ENCODE results near the gene SPOCK1. TPM values are rescaled to one million over a fixed set of nuclear protein-coding genes. Genes with fewer than 3 reads are reported as not detected.
A peak's percentile ranks its signal among the peaks of the same experiment; 100 is the strongest.

The SPOCK1 gene
- total RNA-seq, 1 experiment from 2014 or later, result 10.9 TPM

DNA sequence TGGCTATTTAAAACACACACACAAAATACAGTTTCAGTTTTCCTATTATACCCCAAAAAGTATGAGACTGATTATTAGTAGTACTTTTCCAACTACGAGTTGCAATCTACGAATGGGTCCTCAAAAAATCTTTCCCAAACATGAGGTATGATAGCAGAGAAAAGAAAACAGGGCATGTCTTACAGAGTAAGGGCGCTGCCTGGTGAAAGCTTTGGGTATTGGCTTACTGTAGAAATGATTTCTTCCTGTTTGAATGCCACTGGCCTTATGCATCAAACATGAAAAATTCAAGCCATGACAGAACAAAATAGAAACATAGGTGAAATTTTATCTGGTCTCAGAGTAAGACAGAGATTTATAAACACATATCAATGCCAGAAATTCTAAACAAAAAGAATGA lies 448.0 kb downstream of the SPOCK1 start:
- Histone ChIP-seq H3K27me3 (ENCODE audit: insufficient read depth, low read length) (no peaks in the 10 kb centered on the region), H3K4me1 (ENCODE audit: insufficient read depth, low read length) (no peaks in the 10 kb centered on the region), H3K79me1 (ENCODE audit: insufficient read depth, low read depth, low read length, poor library complexity, severe bottlenecking) (no peaks in the 10 kb centered on the region), H3K9me3 (ENCODE audit: control insufficient read depth, low read depth, low read length) (no peaks in the 10 kb centered on the region), H3K4me2 (ENCODE audit: insufficient read depth, insufficient read length, low read length) (no peak overlapping the region), H2BK5ac (ENCODE audit: insufficient read length, low read length) (no peak overlapping the region), H2AK5ac (ENCODE audit: insufficient read length, low read length) (no peak overlapping the region), H4K91ac (ENCODE audit: insufficient read length, low read depth, low read length) (no peak overlapping the region), H4K5ac (ENCODE audit: insufficient read length, low read depth, low read length) (no peak overlapping the region), H4K20me1 (ENCODE audit: control insufficient read depth, insufficient read depth, insufficient read length) (no peaks in the 10 kb centered on the region), H2BK15ac (ENCODE audit: low read depth, low read length) (no peak overlapping the region), H3K14ac (ENCODE audit: insufficient read depth, low read length) (no peak overlapping the region), H3K23ac (ENCODE audit: insufficient read length, low read depth, low read length) (no peak overlapping the region), H3K56ac (ENCODE audit: insufficient read length, low read depth, low read length) (no peak overlapping the region), H4K8ac (replicated peaks; ENCODE audit: insufficient read length, low read depth, low read length) (no peak overlapping the region), H3K27ac (ENCODE audit: insufficient read length, low read depth, low read length) (no peak overlapping the region), H2BK20ac (ENCODE audit: low read depth, low read length, poor library complexity, severe bottlenecking) (no peak overlapping the region), H2BK12ac (ENCODE audit: insufficient read length, low read depth, low read length) (no peak overlapping the region), H3T11ph (ENCODE audit: low read length) (no peak overlapping the region), H3K79me2 (ENCODE audit: insufficient read depth, low read length) (no peaks in the 10 kb centered on the region), H3K18ac (ENCODE audit: insufficient read length, low read depth, low read length) (no peak overlapping the region), H2AFZ (ENCODE audit: low read length) (no peak overlapping the region), H3K9ac (ENCODE audit: extremely low read depth, insufficient read length, low read length) (no peak overlapping the region), H3K4ac (ENCODE audit: low read depth, low read length) (no peak overlapping the region), H2BK120ac (ENCODE audit: low read depth, low read length, poor library complexity, severe bottlenecking) (no peak overlapping the region), H3K23me2 (ENCODE audit: insufficient read length, low read depth, low read length, poor library complexity, severe bottlenecking) (no peaks in the 10 kb centered on the region)
- Mint-ChIP-seq H3K9me3 (no peaks in the 10 kb centered on the region), H3K4me1 (peaks cover 0 to 3% of the 10 kb centered on the region in 2 experiments; a peak in 2 of 4 replicates), H3K27me3 (ENCODE audit: low read depth) (no peaks in the 10 kb centered on the region), H3K27ac (no peak overlapping the region), H3K36me3 (ENCODE audit: insufficient read depth in 1 of 3, low read depth in 3 of 3) (no peaks in the 10 kb centered on the region), H3K4me3 (no peak overlapping the region)
- no CpG with 5 or more reads among the region's 3 CpGs for WGBS (ENCODE audit: extremely low coverage, insufficient read length, low lambda C conversion rate)
- no peak for DNase-seq
- TF ChIP-seq, protein P1, sequence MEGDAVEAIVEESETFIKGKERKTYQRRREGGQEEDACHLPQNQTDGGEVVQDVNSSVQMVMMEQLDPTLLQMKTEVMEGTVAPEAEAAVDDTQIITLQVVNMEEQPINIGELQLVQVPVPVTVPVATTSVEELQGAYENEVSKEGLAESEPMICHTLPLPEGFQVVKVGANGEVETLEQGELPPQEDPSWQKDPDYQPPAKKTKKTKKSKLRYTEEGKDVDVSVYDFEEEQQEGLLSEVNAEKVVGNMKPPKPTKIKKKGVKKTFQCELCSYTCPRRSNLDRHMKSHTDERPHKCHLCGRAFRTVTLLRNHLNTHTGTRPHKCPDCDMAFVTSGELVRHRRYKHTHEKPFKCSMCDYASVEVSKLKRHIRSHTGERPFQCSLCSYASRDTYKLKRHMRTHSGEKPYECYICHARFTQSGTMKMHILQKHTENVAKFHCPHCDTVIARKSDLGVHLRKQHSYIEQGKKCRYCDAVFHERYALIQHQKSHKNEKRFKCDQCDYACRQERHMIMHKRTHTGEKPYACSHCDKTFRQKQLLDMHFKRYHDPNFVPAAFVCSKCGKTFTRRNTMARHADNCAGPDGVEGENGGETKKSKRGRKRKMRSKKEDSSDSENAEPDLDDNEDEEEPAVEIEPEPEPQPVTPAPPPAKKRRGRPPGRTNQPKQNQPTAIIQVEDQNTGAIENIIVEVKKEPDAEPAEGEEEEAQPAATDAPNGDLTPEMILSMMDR (conservative IDR thresholded peaks at IDR 0.05), result peak; percentile 71

Measured in H9 (cell line).